Endothelial cell of umbilical vein (primary cell): ENCODE data around the gene SPPL2B.

Source experiments
- CTCF ChIP-seq, 2 donors: IDR thresholded peaks; 1 replicate in 1 of 2; 2 replicates in 1 of 2; pipeline ENCODE4 v1.5.1; 2011; ENCODE audit warnings: low read length in 2 of 2, mild to moderate bottlenecking in 2 of 2, moderate library complexity in 2 of 2, control low read depth in 1 of 2, inconsistent platforms in 1 of 2, low read depth in 1 of 2; ENCODE audit not compliant: insufficient read depth in 1 of 2; ENCODE audit errors: extremely low read depth in 1 of 2
- EZH2 ChIP-seq: IDR thresholded peaks from 2 replicates; pipeline ENCODE4 v1.6.1; 2012; ENCODE audit warnings: borderline replicate concordance, low read depth, mild to moderate bottlenecking, moderate library complexity, low read length, inconsistent platforms; ENCODE audit not compliant: severe bottlenecking
- FOS ChIP-seq: IDR thresholded peaks from 2 replicates; pipeline ENCODE4 v1.6.1; 2011; ENCODE audit warnings: mild to moderate bottlenecking, low read length, moderate library complexity, borderline replicate concordance; ENCODE audit not compliant: insufficient read depth
- MAX ChIP-seq: IDR thresholded peaks from 2 replicates; pipeline ENCODE4 v1.6.1; 2011; ENCODE audit not compliant: insufficient read depth, insufficient read length
- POLR2A ChIP-seq: IDR thresholded peaks from 2 replicates; pipeline ENCODE4 v1.6.1; 2012; ENCODE audit warnings: low read depth, mild to moderate bottlenecking, control low read depth, low read length
- POLR2AphosphoS5 ChIP-seq: IDR thresholded peaks from 2 replicates; pipeline ENCODE4 v1.6.1; 2012; ENCODE audit warnings: low read depth, mild to moderate bottlenecking, control low read depth, low read length, moderate library complexity; ENCODE audit not compliant: insufficient read depth

GRCh38 chr19:2361246-2362045, 33.0 kb downstream of the SPPL2B start:
- TF ChIP-seq CTCF (IDR thresholded peaks at IDR 0.05; ENCODE audit: extremely low read depth in 1 of 2, insufficient read depth in 1 of 2, low read depth in 1 of 2, low read length in 2 of 2): no peak
- TF ChIP-seq POLR2AphosphoS5: no peak
- no peak for TF ChIP-seq POLR2A
- TF ChIP-seq MAX: no peak
- no peak for TF ChIP-seq EZH2
- TF ChIP-seq FOS: no peak
